Left kidney (tissue), 8 donors: Measurements from ENCODE around the gene CCL20. TPM values are rescaled to one million over a fixed set of nuclear protein-coding genes. Genes with fewer than 3 reads are reported as not detected.
"Not testable (repeated sequence)": the region's sequence is repeated elsewhere in the genome, so short reads cannot be mapped to it uniquely, and the experiment has no call there.

Source experiments
- DNase-seq: peaks from one replicate; pipeline ENCODE4 v3.0.0-alpha.2; 2013
- long read RNA-seq, 8 donors: transcript quantifications; one replicate each; lab custom pipeline, GENCODE V29; 2026
- polyA plus RNA-seq: library from polyadenylated mRNA; unstranded; fragments of 120-200 nt; gene quantifications from one replicate; pipeline ENCODE4 v1.2.1, GENCODE V29; 2013; ENCODE audit not compliant: insufficient read length

Gene CCL20
- polyA plus RNA-seq = 0.48 TPM
- long read RNA-seq, donor 1 = 0 reads
- long read RNA-seq, donor 2, partial matches to known transcripts = 0 of 1 reads
- long read RNA-seq, donor 2, other reads (novel, unspliced or antisense) = 0 of 1 reads
- long read RNA-seq, donor 3 = 0 reads
- long read RNA-seq, donor 4 = 0 reads
- long read RNA-seq, donor 5 = 0 reads
- long read RNA-seq, donor 6 = 0 reads
- long read RNA-seq, donor 7 = 0 reads
- long read RNA-seq, donor 8 = 0 reads

- no peak for DNase-seq
Observed at GRCh38 chr2:227813562-227814353, at the start of gene CCL20. TSS of gene CCL20 (plus strand) at chr2:227813842. CDS start at chr2:227813912, 70 bp downstream.

GRCh38 chr2:227765788-227766372 is 47.8 kb upstream of the CCL20 start:
- no peak for DNase-seq

GRCh38 chr2:227766373-227766883 is 47.2 kb upstream of the CCL20 start:
- DNase-seq = peak; percentile 75

- no peak for DNase-seq
Observed at GRCh38 chr2:227767830-227768229, 45.8 kb upstream of the CCL20 start.

- no peak for DNase-seq
Observed at GRCh38 chr2:227772197-227772661, 41.4 kb upstream of the CCL20 start.

- DNase-seq = no peak
Observed at GRCh38 chr2:227772932-227773331, 40.7 kb upstream of the CCL20 start.

- no peak for DNase-seq
Observed at GRCh38 chr2:227774011-227774624, 39.5 kb upstream of the CCL20 start.

- DNase-seq = no peak
Observed at GRCh38 chr2:227774895-227775842, 38.5 kb upstream of the CCL20 start.

- DNase-seq = no peak
Observed at GRCh38 chr2:227780981-227781615, 32.5 kb upstream of the CCL20 start.

GRCh38 chr2:227781841-227782240 is 31.8 kb upstream of the CCL20 start:
- no peak for DNase-seq

GRCh38 chr2:227782804-227783203 is 30.8 kb upstream of the CCL20 start:
- DNase-seq = no peak

- DNase-seq = no peak
Observed at GRCh38 chr2:227783404-227784138, 30.1 kb upstream of the CCL20 start.

GRCh38 chr2:227785293-227785692 is 28.3 kb upstream of the CCL20 start:
- DNase-seq = no peak

GRCh38 chr2:227788561-227789018 is 25.1 kb upstream of the CCL20 start:
- DNase-seq = no peak

- DNase-seq = no peak
Observed at GRCh38 chr2:227789803-227790202, 23.8 kb upstream of the CCL20 start.

- DNase-seq = no peak
Observed at GRCh38 chr2:227793148-227793712, 20.4 kb upstream of the CCL20 start.

GRCh38 chr2:227796045-227796711 is 17.5 kb upstream of the CCL20 start:
- DNase-seq = no peak

- not testable (repeated sequence) for DNase-seq
Observed at GRCh38 chr2:227796768-227797167, 16.9 kb upstream of the CCL20 start.

- DNase-seq = no peak
Observed at GRCh38 chr2:227799202-227799601, 14.4 kb upstream of the CCL20 start.
